Right renal pelvis (tissue), 4 donors: ENCODE measurements around the gene HEXD. TPM values are rescaled to one million over a fixed set of nuclear protein-coding genes. Genes with fewer than 3 reads are reported as not detected.

Experiments
- DNase-seq, 4 donors: peaks; one replicate each; pipeline ENCODE4 v3.0.0-alpha.2; 2013; ENCODE audit warnings: low read depth in 4 of 4, low spot score in 3 of 4, missing footprints in 1 of 4
- polyA plus RNA-seq, 4 donors: library from polyadenylated mRNA; unstranded; fragments of 120-200 nt; gene quantifications; one replicate each; pipeline ENCODE4 v1.2.1, GENCODE V29; 2013; ENCODE audit not compliant: insufficient read length in 4 of 4

The HEXD gene
- polyA plus RNA-seq, 4 donors, result 28.7 to 48.5 (median 37.7) TPM

DNA sequence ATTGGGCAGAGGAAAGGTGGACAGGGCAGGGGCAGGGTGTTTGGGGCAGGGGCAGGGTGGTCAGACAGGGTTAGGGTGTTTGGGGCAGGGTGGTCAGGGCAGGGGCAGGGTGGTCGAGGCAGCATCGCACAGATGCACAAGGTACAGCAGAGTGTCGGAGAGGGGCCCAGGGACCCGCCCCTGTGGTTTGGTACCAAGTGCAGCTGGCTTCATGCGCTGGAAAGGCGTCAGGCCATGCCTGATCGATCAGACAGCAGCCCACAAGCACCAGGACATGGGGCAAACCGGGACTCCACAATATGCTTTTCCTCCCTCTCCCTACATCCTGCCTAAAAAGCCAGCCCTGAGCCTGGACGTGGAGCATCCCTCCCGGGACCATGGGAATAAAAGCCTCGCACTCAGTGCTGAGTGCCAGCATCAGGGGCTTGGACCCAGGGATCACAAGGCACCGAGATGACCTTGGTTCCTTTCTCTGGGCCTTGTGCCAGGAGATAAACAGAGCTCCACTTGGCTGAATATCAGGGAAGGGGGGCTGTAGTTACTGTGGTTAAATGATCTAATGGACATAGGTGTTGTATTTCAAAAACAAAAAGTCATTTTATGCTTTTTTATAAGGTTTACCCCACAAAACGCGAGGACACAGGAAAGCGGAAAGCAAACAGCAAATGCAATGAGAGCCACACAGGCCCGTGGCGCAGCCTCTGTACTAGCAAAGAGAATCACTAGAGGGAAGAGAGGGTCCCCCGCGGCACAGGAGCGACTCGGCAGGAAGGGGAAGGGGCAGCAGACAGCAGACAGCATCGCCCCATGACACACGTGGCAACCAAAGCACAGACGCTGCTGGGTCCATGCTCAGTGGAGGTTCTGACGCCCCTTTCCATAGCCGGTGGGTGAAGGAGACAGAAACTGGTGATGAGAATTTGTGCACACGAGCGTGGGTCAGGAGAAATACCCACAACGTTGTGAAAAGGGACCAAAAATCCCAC, 5.3 kb upstream of the HEXD start:
- no peak for DNase-seq

DNA sequence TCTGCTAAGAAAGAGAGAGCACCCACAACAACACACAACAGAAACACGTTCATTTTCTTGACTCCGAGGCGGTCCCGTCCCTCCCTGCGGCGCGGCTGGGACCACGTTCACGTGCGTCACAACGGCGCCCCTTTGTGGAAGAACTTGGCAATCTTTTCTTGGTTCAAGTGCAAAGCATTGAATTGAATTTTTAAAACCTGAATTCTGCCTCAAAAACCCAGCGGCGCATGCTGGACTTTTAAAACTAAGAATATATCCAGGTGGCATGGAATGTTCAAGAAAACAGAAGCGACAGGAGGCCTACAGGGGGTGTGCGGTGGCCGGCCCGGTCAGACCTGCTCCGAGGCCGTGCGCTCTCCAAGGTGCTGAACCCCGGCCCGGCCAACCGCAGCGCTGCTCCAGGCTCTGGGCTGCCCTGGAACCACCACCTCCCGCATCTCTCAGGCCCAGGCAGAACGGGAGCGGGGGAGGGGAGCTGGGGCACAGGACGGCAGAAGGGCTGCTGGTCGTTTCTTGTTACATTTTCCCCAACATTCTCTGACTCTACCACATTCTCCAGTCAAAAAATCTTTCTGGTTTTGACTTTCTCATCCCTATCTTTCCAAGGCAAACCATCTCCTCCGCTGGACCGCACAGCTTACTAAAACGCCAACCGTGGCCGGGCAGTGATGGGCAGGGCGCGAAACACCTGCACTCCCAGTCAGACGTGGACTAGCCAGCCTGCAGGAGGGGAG, 3.4 kb upstream of the HEXD start:
- DNase-seq, result peak in 3 of 4 donors; percentile 61 to 72 (median 70)

DNA sequence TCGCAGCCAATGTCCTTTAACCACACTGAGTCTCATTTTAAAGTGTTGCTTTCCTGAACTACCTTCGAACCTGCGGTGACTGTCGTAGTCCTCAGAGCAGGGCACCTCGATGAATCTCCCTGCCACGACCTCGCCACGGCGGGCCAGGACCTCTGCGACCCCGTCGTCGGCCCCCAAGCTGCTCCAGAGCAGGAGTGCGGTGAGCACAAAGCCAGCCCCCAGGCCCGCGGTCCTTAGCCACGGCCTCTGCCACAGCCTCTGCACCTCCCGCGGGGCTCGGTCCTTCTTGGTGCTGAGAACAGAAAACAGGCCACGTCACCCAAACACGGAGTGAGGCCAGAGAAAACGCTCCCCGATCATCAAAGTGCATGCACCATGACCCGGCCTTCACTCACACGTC, 2.8 kb upstream of the HEXD start:
- no peak for DNase-seq

DNA sequence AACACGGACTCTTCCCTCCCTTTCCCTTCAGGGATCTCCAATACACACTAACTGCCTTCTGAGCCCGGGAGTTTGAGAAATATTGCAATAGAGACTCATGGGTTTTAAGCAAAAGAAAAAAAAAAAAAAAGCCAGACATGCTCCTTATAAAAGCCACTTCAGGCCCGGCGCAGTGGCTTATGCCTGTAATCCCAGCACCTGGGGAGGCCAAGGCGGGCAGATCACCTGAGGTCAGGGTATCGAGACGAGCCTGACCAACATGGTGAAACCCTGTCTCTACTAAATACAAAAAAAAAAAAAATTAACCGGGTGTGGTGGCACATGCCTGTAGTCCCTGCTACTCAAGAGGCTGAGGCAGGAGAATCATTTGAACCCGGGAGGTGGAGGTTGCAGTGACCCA, 2.4 kb upstream of the HEXD start:
- no peak for DNase-seq

DNA sequence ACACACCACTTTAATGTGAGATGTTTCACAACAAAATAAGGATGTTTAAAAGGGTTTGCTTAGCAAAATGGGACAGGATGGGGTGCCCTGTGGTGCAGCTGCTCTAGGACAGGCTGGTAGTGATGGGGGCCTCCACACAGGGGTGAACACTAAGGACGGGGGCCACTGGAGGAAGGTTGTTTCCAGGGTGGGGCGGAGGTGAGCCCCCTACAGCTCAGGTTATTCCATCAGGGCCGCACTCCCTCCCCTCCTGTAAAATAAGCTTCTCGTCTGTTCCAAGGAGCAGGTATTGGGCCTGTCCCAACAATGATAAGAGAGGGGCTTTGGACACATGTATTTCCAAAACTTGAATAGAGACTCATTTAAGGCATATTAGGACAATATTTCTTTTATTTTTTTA, 1.9 kb upstream of the HEXD start:
- no peak for DNase-seq

DNA sequence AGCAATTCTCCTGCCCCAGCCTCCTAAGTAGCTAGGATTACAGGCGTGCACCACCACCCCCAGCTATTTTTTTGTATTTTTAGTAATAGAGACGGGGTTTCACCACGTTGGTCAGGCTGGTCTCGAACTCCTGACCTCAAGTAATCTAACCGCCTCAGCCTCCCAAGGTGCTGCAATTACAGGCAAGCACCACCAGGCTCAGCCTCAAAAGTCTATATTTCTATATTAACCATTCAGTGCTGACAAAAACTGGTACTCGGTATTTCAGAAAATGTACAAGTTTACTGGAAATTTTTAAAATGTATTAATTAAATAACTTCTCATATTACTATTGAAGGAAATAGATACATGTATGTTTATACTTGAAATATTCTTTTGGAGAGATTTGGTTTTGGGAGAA, 1.4 kb upstream of the HEXD start:
- DNase-seq, result no peak

DNA sequence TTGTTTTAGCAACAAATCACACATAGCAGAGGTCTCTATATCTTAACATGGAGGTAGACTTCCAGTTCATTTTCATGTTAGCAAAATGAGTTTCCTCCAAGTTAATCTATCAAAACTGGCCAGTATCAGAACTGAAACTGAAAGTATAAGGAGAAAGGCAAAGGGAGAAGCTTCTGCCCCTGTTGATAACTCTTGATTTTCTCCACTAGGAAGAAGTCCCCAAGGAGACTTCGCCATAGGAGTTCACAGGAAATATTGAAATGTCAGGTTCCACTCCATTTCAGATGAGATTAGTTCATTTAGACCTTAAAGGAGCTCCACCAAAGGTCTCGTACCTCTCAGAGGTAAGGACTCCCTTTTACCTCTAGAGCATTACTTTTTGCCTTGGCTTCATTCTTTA, 1.4 kb downstream of the HEXD start:
- no peak for DNase-seq

DNA sequence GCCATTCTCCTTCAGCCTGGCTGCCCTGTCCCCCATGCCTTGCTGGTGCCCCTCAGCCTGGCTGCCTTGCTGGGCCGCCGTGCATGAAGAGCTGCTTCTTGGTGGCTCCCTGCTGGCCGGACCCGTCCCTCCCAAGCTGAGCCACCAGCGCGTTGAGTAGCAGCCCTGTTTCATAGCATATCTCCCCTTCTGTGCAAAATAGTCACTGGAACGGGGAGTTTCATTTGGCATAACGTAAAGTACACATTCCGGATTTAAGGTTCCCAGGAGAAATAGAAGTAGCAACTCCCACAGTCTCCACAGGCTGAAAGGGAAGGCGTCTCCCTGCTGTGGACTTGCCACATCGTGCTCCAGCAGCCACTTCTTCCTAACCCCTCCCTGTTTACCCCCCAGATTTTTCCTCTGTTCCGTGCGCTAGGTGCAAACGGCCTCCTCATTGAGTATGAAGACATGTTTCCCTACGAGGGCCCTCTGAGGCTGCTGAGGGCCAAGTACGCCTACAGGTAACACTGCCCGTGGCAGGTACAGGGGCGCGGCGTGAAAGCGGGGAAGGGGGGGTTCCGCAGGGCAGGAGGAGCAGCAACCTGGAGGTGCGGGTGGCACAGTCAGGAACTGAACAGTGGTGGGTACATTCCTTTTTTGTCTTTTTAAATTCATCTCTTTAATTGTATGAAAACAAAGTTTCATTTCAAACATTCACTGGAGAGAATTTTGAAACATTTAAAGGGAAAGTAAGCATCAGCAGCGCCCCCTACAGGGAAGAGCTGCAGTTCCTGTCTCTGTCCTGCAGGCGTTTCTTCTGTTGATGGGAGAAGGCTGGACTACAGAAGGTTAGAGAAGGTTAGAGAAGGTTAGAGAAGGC, 6.1 kb downstream of the HEXD start:
- DNase-seq, result no peak

DNA sequence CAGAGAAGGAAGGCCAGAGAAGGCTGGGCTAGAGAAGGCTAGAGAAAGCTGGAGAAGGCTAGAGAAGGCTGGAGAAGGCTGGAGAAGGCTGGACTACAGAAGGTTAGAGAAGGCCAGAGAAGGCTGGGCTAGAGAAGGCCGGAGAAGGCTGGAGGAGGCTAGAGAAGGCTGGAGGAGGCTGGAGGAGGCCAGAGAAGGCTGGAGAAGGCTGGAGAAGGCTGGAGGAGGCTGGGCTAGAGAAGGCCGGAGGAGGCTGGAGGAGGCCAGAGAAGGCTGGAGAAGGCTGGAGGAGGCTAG, 6.7 kb downstream of the HEXD start:
- DNase-seq, result no peak

DNA sequence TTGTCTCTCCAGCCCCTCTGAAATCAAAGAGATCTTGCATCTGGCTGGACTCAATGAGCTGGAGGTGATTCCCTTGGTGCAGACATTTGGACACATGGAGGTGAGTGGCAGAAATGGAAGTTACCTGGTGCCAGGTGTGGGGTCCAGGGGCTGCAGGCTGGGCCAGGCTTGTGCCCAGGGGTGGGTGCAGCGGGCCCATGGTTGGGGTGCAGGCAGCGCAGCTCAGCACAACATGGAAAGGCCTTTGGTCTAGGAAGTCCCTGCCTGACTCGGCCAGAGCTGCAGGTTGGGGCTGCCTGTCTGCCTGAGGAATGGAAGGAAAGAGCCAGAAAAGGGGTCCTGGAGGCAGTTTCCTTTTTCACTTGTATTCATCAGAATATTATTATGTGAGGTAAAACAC, 10.4 kb downstream of the HEXD start:
- DNase-seq, result no peak

DNA sequence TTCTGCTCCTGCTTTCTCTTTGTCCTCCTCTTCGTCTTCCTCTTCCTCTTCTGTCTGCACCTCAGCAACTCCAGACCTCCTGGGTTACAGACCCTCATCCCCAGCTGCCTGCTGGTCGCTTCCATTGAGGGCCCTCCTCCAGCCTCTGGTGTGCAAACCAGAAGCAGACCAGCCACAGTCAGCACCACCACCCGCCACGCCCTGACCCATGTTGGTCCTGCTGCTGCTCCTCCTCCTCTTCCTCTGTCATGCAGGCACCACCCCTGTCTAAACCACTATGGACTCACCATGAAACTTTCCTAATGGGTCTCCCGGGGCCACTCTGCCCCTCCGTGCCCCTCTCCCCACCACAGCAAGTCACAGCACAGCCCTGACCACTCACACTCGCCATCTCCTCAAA, 11.7 kb downstream of the HEXD start:
- no peak for DNase-seq

DNA sequence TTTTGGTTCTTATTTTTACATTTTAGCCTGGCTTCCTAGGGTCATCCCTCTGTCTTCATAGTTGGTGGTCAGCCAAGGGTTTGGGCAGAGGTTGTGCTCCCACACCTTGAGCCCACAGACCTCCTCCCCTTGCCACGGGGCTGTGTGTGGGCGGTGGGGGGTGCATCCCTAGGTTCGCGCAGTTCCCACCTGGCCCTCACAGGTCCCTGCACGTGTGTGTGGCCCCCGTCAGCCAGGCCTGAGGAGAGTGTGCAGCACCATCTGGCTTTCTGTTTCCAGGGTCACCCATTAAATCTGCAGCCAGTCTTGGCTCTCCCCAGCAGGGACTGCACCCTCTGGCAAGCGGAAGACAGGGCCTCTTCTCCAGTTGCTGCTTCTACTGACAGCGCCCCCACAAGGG, 13.9 kb downstream of the HEXD start:
- DNase-seq, result no peak

DNA sequence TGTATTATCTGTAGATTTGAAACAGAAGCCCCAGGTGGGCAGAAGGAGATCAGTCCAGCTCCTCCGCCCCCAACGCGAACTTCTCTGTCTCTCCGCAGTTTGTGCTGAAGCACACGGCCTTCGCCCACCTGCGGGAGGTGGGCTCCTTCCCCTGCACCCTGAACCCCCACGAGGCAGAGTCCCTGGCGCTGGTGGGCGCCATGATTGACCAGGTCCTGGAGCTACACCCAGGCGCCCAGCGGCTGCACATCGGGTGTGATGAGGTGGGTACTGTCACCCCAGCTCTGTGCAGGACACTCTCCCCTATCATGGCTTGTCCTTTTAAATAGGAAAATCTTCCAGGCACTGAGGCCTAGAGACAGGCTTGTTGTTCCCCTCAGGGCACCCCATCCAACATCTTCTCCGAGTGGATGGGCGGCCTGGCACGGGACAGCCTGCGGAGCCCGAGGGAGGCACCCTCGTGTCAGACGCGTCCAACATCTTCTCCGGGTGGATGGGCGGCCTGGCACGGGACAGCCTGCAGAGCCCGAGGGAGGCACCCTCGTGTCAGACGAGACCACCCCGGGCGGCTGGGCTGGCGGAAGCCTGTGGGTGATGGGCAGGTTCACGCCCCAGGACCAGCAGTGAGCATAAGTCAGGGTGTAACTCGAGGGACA, 15.5 kb downstream of the HEXD start:
- no peak for DNase-seq

DNA sequence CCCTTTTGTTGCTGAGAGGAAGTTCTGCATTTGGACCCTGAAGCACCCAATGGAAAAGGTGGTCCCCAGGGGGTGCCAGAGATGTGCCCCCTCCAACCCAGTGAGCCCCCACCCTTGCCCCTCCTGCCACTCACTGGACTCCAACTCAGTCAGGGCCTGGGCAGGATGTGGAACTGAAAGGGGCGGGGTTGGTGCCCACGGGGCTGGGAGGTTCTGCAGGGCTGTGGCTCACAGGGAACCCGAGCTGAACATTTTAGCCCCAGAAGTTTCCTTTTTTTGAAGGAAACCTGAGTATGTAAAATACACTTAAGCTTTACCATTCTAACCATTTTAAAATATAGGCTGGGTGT, 16.0 kb downstream of the HEXD start:
- no peak for DNase-seq

DNA sequence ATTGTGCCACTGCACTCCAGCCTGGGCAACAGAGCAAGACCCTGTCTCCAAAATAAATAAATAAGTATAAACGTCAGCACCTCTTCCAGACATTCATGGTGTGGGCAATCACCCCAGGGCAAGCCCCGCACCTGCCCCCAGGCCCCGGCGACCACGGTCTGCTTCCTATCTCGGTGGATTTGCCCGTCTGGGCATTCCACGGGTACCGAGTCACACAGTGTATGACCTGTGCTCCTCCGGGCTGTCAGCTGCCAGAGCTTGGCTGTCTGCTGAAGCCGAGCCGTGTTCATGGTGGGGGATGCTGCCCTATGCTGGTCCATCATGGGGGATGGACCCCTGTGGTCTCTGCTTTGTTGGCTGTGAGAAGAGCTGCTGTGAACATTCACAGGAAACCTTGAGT, 17.0 kb downstream of the HEXD start:
- no peak for DNase-seq

DNA sequence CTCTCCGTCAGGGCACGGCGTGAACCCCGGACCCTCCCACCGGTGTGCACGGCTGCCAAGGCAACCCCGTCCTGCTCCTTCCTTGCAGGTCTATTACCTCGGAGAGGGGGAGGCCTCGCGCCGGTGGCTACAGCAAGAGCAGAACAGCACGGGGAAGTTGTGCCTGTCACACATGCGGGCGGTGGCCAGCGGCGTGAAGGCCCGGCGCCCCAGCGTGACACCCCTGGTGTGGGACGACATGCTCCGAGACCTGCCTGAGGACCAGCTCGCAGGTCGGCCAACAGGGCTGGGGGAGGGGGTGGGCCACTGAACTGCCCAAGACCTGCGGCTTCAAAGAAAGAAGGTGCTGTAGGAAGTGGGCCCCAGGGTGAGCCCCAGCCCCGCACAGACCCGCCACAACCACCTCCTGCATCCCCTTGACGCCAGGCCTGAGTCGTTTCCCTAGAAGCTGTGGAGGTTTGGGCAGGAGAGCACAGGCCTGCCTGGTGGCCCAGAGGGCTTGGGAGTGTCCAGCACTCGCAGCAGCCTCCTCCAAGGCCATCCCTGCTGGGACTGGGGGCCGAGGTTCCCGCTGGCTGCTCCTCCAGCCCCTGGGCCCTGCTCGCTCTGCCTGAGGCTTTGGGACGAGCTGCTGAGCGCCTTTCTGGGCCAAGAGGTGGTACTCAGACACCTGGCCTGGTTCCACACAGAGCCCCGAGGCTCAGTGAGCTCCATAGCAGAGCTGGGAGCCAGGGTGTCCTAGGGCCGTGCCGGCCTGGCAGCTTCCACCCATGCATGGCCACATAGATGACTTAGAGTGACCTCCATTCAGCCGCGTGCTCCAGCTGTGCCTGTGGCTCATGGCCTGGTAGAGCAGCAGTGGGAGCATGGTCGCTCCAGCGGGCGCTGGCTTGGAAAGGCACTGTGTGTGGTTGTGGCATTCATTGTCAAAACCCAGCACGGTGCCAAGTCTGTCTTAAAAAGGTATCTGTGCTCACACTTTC, 17.7 kb downstream of the HEXD start:
- DNase-seq, result no peak

DNA sequence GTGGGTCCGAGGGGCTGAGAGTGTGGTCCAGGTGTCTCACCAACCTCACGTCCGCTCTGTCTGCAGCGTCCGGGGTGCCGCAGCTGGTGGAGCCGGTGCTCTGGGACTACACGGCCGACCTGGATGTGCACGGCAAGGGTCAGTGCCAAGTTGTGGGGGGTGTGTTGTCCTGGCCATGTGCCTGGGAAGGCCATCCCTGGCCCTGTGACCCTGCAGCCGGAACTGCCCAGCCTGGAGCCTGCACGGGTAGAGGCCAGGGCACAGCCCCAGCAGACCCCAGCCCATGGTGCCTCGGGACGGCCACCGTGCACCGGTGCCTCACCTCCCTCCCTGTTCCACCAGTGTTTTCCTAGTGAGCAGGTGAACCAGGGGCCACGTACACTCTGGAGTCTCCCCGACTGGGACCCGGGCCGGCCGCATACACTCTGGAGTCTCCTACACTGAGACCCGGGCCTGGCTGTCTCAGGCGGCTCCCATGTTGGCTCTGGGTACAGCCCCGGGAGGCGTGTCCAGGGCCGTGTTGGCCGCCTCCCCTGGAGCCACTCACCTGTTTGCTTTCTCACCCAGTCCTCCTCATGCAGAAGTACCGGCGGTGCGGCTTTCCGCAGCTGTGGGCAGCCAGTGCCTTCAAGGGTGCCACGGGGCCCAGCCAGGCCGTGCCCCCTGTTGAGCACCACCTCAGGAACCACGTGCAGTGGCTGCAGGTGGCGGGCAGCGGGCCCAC, 18.6 kb downstream of the HEXD start:
- no peak for DNase-seq

DNA sequence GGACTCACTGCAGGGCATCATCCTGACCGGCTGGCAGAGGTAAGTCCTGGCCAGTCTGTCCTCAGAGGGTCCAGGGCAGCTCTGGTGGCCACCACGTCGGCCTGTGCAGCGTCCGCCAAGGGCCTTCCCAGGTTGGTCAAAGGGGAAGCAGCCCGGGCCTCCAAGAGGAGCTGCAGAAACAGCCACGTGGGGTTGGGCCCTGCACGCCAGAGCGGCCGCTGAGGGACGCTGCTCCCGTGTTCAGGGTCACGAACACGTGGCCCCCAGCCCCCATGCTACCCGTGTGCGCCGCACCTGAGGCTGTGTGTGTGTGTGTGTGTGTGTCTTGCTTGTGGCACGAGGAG, 19.1 kb downstream of the HEXD start:
- no peak for DNase-seq
